Common myeloid progenitor, CD34-positive (primary cell): ENCODE measurements around the gene CYS1.

Experiments used
- CTCF ChIA-PET: fragments of 350-600 bp; sonication (Branson Sonifier 250); formaldehyde crosslinking; loops from one replicate; lab custom pipeline; 2021; ENCODE audit warnings: antibody characterized with exemption; lab: Charles Lee
- POLR2A ChIA-PET: fragments of 350-600 bp; sonication (Branson Sonifier 250); formaldehyde crosslinking; loops from one replicate; lab custom pipeline; 2021; ENCODE audit warnings: antibody characterized with exemption; lab: Charles Lee
- DNase-seq, 3 donors: peaks; one replicate each; pipeline versions ENCODE4 v3.0.0 to v3.0.0-alpha.2; 2013
- H3K27ac ChIP-seq, 2 experiments: 1 replicate in 1 of 2; 2 replicates in 1 of 2; pipeline ENCODE4 v1.7.0; 2013; ENCODE audit warnings: inconsistent platforms in 2 of 2, low read length in 2 of 2, mild to moderate bottlenecking in 2 of 2, low read depth in 1 of 2, moderate library complexity in 1 of 2; ENCODE audit not compliant: severe bottlenecking in 2 of 2, insufficient read depth in 1 of 2, poor library complexity in 1 of 2
- H3K27me3 ChIP-seq, 5 experiments: replicated peaks in 2 of 5; 1 replicate in 3 of 5; 2 replicates in 2 of 5; pipeline versions ENCODE4 v1.6.1 to v1.7.0; 2013; ENCODE audit warnings: low read length in 4 of 5, mild to moderate bottlenecking in 2 of 5, moderate library complexity in 2 of 5, inconsistent platforms in 1 of 5; ENCODE audit not compliant: insufficient read depth in 5 of 5, control insufficient read depth in 4 of 5
- H3K36me3 ChIP-seq, 4 experiments: 1 replicate in 2 of 4; 2 replicates in 2 of 4; pipeline versions ENCODE4 v1.6.1 to v1.7.0; 2013; ENCODE audit warnings: low read length in 3 of 4, control low read depth in 1 of 4, mild to moderate bottlenecking in 1 of 4; ENCODE audit not compliant: control insufficient read depth in 4 of 4, insufficient read depth in 4 of 4
- H3K4me1 ChIP-seq, 4 experiments: 1 replicate in 3 of 4; 2 replicates in 1 of 4; pipeline versions ENCODE4 v1.6.1 to v1.7.1; 2013; ENCODE audit warnings: low read length in 3 of 4, mild to moderate bottlenecking in 3 of 4, control low read depth in 1 of 4, inconsistent platforms in 1 of 4, moderate library complexity in 1 of 4; ENCODE audit not compliant: control insufficient read depth in 4 of 4, insufficient read depth in 4 of 4; ENCODE audit errors: control extremely low read depth in 1 of 4
- H3K4me3 ChIP-seq, 7 experiments: 1 replicate in 4 of 7; 2 replicates in 3 of 7; pipeline versions ENCODE4 v1.5.1 to v1.7.0; 2013; ENCODE audit warnings: mild to moderate bottlenecking in 7 of 7, low read length in 6 of 7, moderate library complexity in 6 of 7, inconsistent platforms in 2 of 7, low read depth in 2 of 7, control low read depth in 1 of 7; ENCODE audit not compliant: insufficient read depth in 4 of 7, control insufficient read depth in 1 of 7; ENCODE audit errors: extremely low read depth in 1 of 7
- H3K9me3 ChIP-seq, 5 experiments: 1 replicate in 4 of 5; 2 replicates in 1 of 5; pipeline versions ENCODE4 v1.6.1 to v1.7.1; 2013; ENCODE audit warnings: low read length in 4 of 5, mild to moderate bottlenecking in 2 of 5, inconsistent platforms in 1 of 5, low read depth in 1 of 5, moderate library complexity in 1 of 5; ENCODE audit not compliant: control insufficient read depth in 4 of 5, insufficient read depth in 2 of 5; ENCODE audit errors: control extremely low read depth in 1 of 5
- WGBS: methylation state at CpG from one replicate; pipeline ENCODE4 v1.1.5; 2013; ENCODE audit not compliant: insufficient coverage; 5-methylcytosine and 5-hydroxymethylcytosine counted together

The CYS1 gene

GRCh38 chr2:10007921-10008808, 72.0 kb downstream of the CYS1 start:
- Histone ChIP-seq H3K4me1 (peaks cover 0 to 5% (median 4%) of the 10 kb centered on the region in 4 experiments), H3K27ac (no peak overlapping the region), H3K4me3 (no peak overlapping the region), H3K9me3 (peaks cover 0 to 15% (median 3%) of the 10 kb centered on the region in 5 experiments), H3K27me3 (peaks cover 0 to 41% (median 11%) of the 10 kb centered on the region in 5 experiments), H3K36me3 (no peaks in the 10 kb centered on the region)
- ChIA-PET CTCF (interaction anchor here (1.1 to 1.5 kb wide), 4 partner anchors 9 to 28 kb away, joined by 3 to 8 read pairs (median 3); no protein-coding TSS in a partner anchor), POLR2A (no interaction called here)
- WGBS, result 80% methylated on average over 21 of the region's 22 CpGs
- DNase-seq, result no peak

- Histone ChIP-seq H3K27ac (no peak overlapping the region), H3K4me1 (peaks cover 0 to 5% (median 4%) of the 10 kb centered on the region in 4 experiments), H3K36me3 (no peaks in the 10 kb centered on the region), H3K9me3 (peaks cover 0 to 8% (median 3%) of the 10 kb centered on the region in 5 experiments), H3K4me3 (no peak overlapping the region), H3K27me3 (peaks cover 0 to 41% (median 11%) of the 10 kb centered on the region in 5 experiments)
- WGBS, result 92% methylated on average over 7 of the region's 9 CpGs
- ChIA-PET CTCF (interaction anchor here (0.9 to 1.4 kb wide), 2 partner anchors 12 to 29 kb away, joined by 3 read pairs; no protein-coding TSS in a partner anchor), POLR2A (no interaction called here)
- no peak for DNase-seq
Measured at GRCh38 chr2:10007435-10007834, 72.8 kb downstream of the CYS1 start.
